Hematopoietic multipotent progenitor cell treated with erythropoietin and hydrocortisone succinate and interleukin-3 and kit ligand, for 15 days (in vitro differentiated cells): Measurements from ENCODE around the gene UTS2B.

ENCODE experiments used
- DNase-seq: peaks from one replicate; pipeline ENCODE4 v3.0.0-alpha.2; 2015; ENCODE audit warnings: low spot score

UTS2B gene

DNA sequence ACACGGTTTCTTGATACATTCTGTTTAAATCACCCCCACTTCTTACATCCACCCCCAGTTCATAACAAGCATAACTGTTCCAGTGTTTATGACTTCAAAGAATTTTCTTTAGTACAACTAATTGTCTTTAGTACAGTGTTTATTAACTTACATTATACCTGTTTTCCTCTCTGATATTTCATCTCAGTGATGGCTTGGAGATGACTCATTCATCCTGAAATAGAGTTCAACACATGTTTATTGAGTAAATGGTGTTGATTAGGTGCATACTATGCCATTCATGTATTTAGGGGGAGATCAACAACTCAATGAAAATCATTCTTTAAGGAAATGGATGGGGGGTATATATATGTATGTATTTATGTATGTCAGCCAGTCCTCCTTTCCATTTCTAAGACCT is 21.7 kb upstream of the UTS2B start:
- no peak for DNase-seq

DNA sequence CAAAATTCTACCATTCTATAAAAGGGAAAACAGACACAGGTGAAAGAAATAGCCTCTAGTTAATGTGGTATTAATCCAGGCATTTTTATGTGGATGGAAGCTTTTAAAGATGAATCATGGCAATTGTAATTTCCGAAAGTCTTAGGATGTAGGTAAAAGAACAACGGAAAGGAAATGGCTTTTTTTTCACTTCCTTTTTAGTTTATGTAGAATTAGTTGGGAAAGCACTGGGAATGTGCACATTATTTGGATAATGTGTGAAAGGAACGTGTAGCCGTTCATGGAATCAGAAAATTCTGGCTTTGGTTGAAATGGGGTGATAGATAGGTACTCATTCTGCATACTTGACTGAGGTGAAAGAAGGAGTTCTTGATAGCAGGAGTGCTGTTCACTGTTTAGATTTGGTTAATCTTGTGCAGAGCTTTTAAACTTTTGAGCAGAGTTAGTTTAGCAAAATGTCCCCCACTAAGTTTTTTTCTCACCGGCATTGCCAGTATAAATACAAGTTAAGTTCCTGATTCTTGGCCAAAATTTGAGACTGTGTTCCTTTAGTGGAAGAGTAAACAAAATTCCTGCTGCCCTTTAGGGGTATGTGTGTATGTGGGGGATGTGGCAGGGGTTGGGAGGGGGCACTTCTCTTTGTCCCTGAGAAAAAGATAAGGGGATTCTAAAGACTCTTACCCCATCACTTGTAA is 20.2 kb upstream of the UTS2B start:
- no peak for DNase-seq

DNA sequence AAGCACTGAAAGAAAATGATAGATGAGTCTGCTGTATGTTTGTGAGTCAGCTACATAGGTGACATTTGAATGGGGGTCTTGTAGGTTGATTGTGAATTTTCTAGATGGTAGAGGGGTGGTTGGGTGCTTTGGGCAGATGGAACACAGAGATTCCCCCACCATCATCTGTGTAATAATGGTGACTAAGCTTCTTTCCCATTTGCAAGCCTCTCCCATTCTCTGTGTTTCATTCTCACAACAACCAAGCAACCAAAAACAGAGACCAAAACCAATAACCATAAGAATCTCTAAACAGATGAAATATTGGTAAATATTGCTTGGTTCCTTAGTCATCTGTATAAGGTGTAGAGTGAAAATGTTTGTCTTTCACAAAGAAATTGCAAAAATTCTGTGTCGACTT is 17.8 kb upstream of the UTS2B start:
- DNase-seq: no peak

DNA sequence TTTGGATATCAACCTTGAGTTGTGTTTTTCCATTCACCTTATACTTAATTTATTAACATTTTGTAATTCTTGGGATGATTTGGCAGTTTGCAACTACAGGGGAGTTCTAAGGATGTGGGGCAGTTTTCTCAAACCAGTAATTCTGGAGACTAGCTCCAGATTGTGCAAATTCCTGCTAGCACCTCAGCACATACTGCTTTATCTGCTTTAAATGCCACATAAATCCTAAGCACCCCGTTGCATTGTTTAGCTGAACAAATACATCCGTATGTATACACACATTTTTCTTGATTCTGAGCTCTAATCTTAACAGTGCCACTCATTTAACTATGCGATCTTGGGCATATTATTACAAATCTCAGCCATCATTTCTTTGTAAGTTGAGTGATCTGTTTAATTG is 16.9 kb upstream of the UTS2B start:
- no peak for DNase-seq

DNA sequence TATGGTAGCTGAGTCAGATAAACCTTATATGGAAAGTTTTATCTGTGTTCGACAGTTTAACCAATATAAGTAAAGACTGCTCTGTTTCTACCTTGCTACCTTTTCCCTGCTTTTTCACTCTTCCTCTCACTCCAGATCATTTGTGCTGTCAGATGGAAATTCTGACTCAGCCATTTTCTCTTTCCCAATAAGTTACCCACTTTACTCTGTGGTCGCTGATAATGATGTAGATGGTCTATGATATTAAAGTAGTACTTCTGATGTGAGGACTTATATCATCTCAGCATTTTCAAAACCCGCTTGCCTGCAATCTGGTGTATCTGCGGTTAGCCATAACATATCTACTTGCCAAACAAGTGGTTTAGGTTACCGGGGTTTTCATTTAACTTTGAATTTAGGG is 15.0 kb upstream of the UTS2B start:
- DNase-seq: no peak

DNA sequence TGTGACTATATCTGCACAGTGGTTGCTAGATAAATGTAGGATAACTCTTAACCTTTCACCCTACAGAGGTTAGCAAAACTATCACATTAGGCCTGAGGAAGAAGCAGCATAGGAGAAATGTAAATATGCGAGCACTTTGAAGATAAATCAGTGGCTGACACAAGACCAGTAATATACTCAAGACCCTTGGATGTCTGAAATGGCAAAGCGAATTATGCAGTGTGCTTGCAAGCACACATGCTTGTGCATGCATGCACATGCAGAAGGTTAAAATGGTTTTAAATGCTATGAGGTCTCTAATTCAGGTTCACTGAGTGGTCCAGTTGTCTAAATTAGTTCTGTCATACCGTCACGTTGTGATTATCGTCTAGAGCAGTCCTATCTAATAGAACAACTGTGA is 13.6 kb upstream of the UTS2B start:
- DNase-seq: no peak

DNA sequence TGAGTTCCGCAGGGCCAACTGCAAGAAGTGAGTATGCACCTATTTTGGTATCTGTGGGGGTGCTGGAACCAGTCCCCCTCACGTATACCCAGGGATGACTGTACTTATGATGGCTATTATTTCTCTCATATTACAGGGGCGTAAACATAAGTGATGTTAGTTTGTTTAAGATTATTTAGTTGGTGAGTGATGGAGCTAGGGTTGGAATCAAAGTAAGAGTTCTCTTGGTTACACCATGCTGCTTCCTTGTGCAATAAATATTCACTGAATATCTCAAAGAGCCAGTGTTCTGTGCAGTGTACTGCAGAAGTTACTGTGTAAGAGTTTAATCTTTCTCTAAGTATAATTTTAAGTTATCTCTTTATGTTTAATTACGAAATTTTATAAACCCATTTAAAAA is 12.8 kb upstream of the UTS2B start:
- DNase-seq: no peak

DNA sequence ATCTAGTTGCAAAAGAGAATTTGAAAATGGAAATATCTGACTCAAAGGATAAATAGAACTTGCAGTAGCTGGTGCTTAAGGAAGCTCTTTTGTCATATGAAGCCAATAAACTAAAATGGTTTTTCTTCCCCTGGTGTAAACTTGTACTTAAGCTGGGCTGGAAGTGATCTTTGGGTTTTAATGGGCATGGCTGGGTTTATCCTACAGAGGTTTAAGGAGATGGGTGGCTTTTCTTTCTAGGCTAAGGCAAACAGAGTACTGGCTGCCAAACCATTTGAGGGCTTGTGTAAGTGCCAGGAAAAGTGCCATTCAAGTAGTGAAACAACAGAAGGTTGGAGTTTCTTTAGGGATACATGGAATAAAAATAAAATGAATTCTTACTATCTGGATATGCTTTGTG is 12.1 kb upstream of the UTS2B start:
- DNase-seq: no peak

DNA sequence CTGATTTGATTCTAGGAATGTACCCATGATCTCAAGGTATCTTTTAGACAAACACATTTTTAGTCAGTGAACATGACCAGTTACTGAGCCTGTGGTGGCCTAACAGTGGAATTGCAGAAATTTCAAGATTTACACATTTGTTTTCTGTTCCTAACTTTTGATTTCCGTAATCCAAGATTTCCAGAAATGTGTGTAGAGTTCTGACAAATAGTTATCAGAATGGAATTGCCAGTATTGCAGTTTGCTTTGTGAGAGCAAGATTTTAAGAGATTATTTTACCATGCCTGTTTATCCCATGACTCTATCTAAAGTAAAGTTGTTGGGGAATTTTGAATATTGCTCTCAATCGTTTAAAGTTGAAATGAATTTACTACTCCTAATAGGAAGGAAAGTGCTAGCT is 11.7 kb upstream of the UTS2B start:
- no peak for DNase-seq

DNA sequence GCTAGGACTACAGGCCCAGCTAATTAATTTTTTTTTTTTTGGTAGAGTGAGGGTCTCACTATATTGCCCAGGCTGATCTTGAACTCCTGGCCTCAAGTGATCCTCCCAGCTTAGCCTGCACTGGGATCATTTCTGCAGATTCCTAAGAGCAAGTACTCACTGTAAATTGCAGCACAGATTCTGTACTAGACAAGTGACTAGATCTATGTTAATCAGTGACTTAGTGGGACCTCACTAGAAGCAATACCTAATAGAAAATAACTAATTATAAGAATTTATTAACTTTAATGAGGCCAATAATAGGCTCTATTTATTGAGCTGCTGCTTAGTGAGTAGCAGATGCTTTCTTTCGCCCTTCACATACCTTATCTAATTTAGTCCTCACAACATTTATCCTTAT is 10.6 kb upstream of the UTS2B start:
- DNase-seq: no peak

DNA sequence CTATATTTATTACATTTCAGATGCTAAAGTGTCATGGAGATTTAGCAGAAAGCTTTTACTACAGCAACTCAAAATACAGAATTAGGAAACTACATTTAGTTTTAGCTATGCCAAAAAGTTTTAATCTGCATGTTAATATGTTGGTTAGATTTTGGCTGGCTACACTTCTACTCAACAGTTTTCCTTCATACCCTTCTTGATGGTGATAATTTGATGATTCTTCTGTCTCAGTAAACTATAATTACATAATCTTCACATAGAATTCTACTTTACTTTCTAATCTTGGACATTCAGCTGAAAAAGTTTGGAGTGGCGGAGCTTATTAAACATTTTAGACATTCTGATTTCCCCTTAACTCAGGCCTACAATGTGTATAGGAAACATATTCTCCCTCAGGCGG is 10.0 kb upstream of the UTS2B start:
- DNase-seq: no peak

DNA sequence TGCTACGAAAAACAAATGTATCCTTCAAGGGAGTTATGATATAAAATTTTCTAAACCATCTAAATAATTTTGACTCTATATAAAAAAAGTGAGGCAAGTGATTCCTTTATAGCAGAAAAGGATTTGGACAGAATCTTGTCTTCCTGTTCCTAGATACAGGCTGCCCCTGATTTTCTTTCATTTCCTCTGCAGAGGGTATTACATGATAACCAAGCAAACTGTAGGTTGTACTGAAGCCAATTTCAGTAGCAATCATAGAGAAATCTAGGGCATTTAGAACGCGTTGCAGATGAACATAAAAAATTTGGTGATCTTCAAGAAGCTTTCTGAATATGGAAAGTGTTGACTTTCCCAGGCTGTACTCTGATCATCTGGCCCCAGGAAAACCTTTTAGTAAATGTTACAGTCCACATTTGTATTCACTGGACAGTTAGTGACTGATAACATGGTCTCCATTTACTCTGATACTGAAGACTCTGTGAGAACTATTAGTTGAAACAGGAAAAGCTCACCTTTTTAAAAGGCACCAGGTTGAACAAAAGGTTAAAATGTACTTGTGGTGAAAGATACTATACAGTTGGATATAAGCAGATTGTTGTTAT is 9.1 kb upstream of the UTS2B start:
- DNase-seq: no peak

DNA sequence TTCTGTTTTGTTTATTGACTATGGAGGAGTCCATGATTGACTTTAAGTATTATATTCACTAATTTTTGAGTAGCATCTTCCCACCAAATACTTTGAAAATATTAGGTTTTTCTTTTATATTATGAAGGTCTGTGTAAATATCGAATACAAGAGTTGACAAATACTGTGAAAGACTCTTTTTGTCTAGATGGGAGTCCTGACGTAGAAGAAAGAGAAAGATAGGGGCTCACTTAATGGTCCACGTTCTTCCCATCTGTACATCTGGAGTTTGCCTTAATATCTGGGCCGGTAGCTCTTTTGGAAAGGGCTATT is 7.8 kb upstream of the UTS2B start:
- DNase-seq: no peak

DNA sequence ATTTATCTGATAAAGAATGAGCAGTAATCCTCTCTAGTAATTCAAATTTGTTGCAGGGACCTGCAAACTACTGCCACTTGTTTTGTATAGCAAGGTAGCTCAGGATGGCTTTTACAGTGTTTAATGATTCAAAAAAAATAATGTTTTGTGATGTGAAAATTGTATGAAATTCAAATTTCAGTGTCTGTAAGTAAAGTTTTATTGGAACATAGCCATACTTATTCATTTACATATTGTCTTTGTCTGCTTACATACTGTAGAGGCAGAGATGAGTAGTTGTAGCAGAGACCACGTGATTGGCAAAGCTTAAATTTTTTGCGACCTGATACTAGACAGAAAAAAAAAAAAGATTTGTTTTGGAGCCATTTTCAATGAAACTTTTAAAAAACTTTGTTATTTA is 6.5 kb upstream of the UTS2B start:
- no peak for DNase-seq

DNA sequence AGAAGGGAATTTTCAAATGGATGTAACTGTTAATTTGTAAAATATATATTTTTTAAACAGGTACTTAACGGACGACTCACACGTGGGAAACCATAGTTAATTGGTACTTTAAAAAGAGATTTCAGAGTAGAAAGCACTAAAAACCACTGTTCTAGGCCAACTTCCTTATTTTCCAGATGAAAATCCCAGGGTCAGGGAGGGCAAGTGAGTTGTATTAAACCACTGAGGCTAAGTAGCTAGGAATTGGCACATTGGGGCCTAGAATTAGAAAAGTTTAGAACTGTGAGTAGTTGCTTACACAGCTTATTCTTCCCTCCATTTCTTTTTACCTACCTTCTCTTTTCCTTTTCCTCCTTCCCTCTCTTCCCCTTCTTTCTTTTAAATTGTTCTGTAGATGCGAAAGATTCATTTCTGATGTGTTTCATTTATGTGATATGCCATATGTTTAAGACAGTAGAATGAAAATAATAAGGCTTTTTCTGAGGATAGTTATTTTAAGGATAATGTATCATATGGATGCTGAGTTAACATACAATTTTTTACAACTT is 4.1 kb upstream of the UTS2B start:
- no peak for DNase-seq

DNA sequence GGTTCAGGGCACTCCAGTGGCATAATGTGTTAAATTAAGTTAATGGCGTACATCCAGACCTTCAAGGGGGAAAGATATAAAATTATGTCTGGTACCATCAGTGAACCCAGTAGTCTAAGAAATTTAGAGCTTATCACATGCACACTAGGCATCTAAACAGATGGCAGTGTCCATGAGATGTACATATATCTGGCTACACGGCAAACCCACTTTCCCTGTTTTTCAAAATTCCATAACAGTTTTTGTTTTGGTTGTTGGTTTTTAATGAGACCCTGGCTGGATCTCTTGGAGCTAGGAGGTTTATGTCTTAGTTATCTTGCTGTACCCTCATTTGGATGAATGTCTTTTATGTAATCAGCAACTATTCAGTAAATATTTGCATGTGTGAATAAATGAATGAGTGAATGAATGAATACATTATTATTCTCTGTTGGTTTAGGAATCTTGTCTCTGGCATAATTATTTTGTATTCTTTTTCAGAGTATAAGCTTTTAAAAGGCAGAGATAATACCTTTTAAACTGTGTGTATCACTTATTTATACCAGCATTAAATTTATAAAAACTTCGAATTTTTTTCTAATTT is 3.1 kb upstream of the UTS2B start:
- no peak for DNase-seq

DNA sequence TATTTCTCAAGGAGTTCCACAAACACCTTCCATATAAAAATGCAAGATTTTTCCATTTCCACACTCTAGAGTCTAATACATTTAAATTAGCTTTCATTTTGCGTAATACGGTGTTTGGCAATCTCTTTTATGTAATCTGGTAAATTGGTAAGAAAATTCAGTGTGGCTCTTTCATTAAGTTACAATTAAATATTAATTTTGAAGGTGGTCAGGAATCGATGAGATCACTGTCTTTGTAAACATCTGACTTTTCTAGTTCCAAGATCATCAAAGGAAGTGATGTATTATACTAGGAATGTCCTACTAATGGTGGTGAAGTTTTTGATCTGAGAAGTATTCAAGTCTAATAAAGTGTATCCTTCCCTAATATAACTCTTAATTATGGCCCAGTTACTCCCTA is 1.1 kb upstream of the UTS2B start:
- no peak for DNase-seq

DNA sequence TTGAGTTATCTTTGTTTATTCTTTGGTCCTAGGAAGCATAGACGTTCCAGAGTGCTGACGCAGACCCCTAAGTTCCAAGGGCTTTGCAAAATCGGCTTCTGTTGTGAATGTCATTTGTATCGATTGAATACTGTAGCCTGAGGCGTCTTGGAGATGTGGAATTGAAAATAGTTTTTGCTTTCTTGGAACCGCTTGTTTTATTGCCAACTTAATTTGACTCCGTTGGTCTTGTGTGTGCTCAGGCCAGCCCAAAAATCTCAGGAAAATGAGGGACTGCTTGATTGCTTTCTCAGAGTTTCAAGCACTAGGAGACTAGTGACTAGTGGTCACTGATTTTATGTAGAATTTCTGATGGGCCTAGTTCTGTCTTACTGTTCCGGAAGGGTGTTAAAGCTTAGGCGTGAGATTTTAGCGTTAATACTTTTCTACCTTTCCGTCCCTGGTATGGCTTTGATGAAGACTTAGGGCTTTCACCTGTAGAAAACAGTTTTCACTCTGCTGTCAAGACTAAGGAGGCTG is 263 bp upstream of the UTS2B start:
- DNase-seq: no peak

DNA sequence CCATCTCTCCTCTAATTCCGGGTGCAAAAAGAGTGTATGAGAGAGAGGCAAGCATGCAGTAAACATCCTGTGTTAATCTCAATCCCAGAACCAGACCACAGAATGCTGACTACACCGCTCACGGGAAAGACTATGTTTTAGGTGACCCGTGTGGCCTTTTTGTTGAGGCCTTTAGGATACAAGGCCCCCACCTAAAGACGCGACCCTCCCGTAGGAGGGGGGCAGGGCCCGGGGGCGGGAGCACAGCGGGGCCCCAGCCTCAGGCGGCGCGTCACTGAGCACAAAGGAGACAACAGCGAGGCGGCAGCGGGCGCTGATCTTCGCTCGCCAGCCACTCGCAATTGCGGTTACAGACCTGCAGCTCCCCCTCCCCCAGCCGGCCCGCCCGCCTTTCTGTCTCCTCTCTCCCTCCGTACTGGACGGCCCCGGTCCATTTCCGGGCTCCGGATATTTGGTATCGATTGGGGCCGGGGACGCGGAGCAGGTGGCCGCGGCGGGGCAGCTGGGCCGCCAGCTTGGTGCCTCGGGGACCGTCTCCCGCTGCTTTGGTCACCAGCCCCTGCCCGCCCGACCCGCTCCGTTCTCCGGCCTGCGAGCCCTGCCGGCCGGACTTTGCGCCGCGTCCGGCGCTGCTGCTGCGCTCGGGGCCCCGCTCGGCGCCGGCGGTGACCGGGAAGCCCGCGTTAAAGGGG is 1.2 kb downstream of the UTS2B start, which contains the start of gene CCDC50:
Gene CCDC50, plus strand, starts transcription at position 433 of the 692 bp plus-strand sequence. CDS start 281 bp downstream, outside the sequence.
- no peak for DNase-seq

DNA sequence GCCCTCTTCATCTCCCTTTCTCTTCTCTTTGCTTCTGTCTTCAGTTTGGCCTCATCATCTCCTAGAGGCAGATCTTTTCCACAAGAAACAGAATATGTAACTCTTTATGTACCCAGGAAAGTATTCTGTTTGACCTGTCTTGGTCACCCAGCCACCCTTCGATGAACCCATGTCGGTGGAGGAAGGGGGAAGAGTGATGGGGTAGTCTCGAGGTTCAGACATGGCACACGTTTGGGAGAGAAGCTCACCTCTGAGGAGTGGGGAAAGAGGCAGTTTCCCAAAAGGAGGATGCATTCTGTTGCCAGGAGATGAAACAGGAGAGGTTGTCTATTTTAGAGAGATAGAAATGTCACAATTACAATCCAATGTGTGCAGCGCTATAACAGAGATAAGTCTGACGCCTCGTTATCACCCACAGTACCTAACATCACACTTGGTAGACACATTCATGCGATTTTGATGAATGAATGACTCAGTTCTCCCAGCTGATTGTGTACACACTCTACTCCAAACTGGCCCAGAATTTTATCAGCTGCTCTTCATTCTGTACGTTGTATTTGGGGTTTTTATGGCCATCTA is 1.9 kb downstream of the UTS2B start:
- DNase-seq: peak; percentile 45

DNA sequence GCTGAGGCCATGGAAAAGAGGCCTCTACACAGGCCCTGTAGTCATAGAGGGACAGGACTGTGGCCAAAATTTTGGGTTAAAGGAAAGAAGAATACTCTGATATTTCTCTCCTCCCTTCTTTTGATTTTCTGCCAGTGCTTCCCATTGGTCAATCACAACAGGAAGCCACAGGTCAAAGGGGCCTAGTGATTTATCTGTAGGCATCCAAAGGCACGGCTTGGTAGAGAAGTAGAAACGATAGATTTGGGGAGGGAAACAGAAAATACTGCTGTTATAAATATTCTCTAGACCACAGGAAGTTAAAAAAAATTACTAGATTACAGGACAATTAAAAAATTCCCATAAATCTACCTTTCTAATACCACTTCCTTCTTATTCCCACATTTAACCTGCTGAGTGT is 2.8 kb downstream of the UTS2B start:
- DNase-seq: no peak

DNA sequence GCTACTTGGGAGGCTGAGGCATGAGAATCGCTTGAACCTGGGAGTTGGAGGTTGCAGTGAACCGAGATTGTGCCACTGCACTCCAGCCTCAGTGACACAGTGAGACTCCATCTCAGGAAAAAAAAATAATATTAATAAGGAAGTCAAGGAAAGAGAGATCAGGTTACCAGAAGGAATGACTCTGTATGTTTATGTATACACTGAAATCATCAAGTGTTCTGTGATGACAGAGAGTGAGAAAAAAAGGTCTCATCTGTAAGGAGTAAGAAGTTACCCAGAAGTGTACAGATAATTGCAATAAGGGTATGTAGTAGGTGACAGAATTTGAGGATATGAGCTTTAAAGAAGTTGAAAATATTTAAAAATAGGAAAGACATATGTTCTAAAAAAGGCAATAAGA is 5.4 kb downstream of the UTS2B start:
- DNase-seq: no peak
